Ramos (cell line): ENCODE results near the gene NCOA5.

ENCODE experiments used
- in situ Hi-C: fragments of 300-500 bp; cut with MboI; formaldehyde crosslinking; loops from one replicate; pipeline ENCODE4 v1.14.3; 2022; ENCODE audit warnings: low sequenced_read_pairs; ENCODE audit not compliant: unreplicated experiment

The NCOA5 gene

DNA sequence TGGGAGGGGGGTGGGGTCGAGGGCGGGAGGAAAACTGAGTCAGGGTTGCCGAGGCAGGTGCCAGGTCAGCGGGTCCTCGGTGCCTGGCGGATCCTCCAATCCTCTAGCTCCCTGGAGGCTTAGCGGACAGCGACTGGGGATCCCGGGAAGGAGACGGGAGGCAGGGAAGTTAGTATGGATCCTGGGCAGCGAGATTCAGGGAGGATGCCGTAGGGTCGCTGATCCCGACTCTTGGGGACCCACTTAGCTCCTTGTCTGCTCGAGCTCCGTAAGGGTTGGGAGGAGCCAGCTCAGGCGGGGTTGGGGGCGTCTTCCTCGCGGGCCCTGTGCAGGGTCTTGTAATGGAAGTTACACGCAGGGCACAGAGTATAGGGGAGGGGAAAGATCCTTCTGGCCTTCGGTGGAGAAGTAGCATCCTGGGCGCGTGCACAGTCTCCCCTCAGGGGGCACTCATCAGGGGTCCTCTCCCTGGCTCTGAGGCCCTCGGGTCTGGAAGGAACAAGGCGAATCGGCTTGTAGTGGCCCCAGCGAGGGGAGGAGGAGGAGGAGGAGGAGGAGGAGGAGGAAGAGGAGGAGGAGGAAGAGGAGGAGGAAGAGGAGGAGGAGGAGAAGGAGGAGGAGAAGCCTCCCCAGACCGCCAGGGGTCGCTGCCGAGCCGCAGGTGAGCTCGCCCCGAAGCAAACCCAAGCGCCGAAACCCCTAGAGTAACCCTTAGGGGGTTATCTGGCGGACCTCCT, 67.2 kb downstream of the NCOA5 start:
- in situ Hi-C loops = loop anchor here (25.0 kb wide), 1 partner anchor 665 kb away; the partner anchor contains the start of gene TP53RK

GRCh38 chr20:46021361-46022359, 68.1 kb downstream of the NCOA5 start:
- in situ Hi-C loops = loop anchor here (25.0 kb wide), 1 partner anchor 666 kb away; the partner anchor contains the start of gene TP53RK

DNA sequence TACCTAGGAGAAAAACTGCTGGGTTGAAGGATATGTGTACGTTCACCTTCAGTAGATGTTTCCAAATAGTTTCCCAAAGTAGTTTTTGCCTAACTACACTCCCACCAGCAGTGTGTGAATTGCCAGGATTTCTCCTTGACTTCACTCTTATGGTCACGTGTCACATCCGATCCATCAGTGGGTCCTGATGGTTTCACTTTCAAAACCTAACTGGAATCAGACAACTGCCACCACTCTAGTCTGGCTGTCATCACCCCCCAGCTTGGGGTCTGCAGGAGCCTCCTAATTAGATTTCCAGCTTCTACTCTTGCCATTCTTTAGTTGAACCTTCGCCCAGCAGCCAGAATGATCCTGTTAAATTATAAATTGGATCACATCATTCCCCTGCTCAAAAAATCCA, 69.2 kb downstream of the NCOA5 start:
- in situ Hi-C loops = loop anchor here (25.0 kb wide), 1 partner anchor 667 kb away; the partner anchor contains the start of gene TP53RK

DNA sequence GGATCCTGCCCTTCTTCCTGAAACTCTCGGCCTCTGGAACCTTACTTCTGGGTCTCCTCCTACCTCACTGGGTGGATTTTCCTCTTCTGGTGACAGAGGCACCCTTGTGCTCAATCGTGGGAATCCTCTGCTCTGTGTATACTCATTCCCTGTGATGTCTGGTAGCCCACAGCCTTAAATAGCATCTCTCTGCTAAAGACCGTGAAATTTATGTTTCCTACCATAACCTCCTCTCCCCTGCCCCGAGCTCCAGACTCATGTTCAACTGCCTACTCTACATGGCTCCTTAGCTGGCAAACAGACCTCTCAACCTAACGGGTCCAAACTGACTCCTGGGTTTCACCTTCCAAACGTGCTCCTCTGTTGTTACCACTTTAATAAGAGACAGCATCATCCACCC, 71.2 kb downstream of the NCOA5 start:
- in situ Hi-C loops = loop anchor here (25.0 kb wide), 1 partner anchor 669 kb away; the partner anchor contains the start of gene TP53RK

GRCh38 chr20:46018112-46018511, 71.7 kb downstream of the NCOA5 start:
- in situ Hi-C loops = loop anchor here (25.0 kb wide), 1 partner anchor 669 kb away; the partner anchor contains the start of gene TP53RK

DNA sequence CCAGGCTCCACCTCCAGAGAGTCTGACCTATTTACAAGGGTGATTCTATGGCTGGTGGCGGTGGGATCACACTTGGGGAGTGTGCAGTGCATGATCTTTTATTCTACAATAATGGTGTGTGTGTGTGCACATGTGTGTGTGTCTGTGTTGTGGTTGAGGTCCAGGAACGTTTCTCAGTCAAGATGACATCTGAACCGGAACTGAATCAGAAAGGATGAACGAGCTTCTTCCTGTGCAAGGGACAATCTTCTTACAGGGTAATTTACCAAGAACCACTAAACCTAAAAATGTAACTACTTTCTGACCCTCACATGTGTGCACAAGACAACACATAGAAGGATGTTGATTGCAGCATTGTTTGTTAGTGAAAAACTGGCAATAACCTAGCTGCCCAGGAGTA, 72.5 kb downstream of the NCOA5 start:
- in situ Hi-C loops = loop anchor here (25.0 kb wide), 1 partner anchor 670 kb away; the partner anchor contains the start of gene TP53RK

- in situ Hi-C loops = loop anchor here (25.0 kb wide), 1 partner anchor 673 kb away; the partner anchor contains the start of gene TP53RK
Observed at GRCh38 chr20:46014517-46015396, 75.0 kb downstream of the NCOA5 start.

GRCh38 chr20:46013829-46014516, 75.8 kb downstream of the NCOA5 start:
- in situ Hi-C loops = loop anchor here (25.0 kb wide), 1 partner anchor 673 kb away; the partner anchor contains the start of gene TP53RK

GRCh38 chr20:46013322-46013828, 76.4 kb downstream of the NCOA5 start:
- in situ Hi-C loops = loop anchor here (25.0 kb wide), 1 partner anchor 674 kb away; the partner anchor contains the start of gene TP53RK

- in situ Hi-C loops = loop anchor here (25.0 kb wide), 1 partner anchor 674 kb away; the partner anchor contains the start of gene TP53RK
Observed at GRCh38 chr20:46012921-46013320, 76.8 kb downstream of the NCOA5 start.

DNA sequence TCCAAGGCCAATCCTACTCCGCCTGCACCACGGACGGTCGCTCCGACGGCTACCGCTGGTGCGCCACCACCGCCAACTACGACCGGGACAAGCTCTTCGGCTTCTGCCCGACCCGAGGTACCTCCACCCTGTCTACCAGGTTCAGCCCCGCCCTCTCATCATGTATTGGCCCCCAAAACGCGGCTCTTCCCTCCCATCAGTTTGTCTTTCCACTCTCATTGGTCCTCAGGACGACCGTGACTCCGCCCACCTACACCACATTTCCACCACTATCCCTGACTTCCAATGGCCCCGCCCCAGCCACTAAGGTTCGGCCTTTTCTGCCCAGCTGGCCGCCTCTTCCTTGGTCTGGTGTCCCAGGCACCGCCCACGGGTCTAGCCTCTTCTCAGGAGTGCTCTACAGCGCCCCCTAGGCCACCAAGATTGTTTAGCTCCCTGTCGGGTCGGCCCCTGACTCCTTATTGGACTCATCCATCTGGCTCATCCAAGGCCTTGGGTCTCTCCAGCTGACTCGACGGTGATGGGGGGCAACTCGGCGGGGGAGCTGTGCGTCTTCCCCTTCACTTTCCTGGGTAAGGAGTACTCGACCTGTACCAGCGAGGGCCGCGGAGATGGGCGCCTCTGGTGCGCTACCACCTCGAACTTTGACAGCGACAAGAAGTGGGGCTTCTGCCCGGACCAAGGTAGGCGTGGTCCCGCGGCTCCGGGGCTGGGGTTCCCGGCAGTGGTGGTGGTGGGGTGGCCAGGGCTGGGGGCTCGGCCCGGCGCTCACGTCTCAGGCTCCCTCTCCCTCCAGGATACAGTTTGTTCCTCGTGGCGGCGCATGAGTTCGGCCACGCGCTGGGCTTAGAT, 77.9 kb downstream of the NCOA5 start:
- in situ Hi-C loops = loop anchor here (25.0 kb wide), 1 partner anchor 675 kb away; the partner anchor contains the start of gene TP53RK
